Activated T-helper 2 cell treated with anti-CD3 and anti-CD28 coated beads, Interferon-gamma antibody, Interleukin-2, Interleukin-4, amounts not matched to agents 10 μg/mL and 5 μg/mL and 100 μg/mL, durations not matched to agents 14 hours and 24 hours and 36 hours (primary cell): ENCODE results near the gene LRRC61. TPM values are rescaled to one million over a fixed set of nuclear protein-coding genes. Genes with fewer than 3 reads are reported as not detected.

Experiments
- DNase-seq: peaks from one replicate; pipeline ENCODE4 v3.0.0; 2021; ENCODE audit warnings: low spot score
- H3K27ac Mint-ChIP-seq: one replicate; pipeline ENCODE4 v1.8.0; 2021; ENCODE audit warnings: mixed read lengths
- H3K27me3 Mint-ChIP-seq: one replicate; pipeline ENCODE4 v1.8.0; 2021; ENCODE audit warnings: low read depth, mixed read lengths
- H3K36me3 Mint-ChIP-seq: one replicate; pipeline ENCODE4 v1.8.0; 2021; ENCODE audit warnings: low read depth, mixed read lengths
- H3K4me1 Mint-ChIP-seq: one replicate; pipeline ENCODE4 v1.8.0; 2021; ENCODE audit warnings: low read depth, mixed read lengths
- H3K4me3 Mint-ChIP-seq: one replicate; pipeline ENCODE4 v1.8.0; 2021; ENCODE audit warnings: low read depth, mild to moderate bottlenecking, moderate library complexity, mixed read lengths
- H3K9me3 Mint-ChIP-seq: one replicate; pipeline ENCODE4 v1.8.0; 2021; ENCODE audit warnings: mixed read lengths
- intact Hi-C: fragments of 100-400 bp; cut with micrococcal nuclease; formaldehyde crosslinking; loops from one replicate; pipeline ENCODE4 v1.15.1; 2023
- total RNA-seq: library from RNA; stranded (reverse); gene quantifications from 2 replicates; pipeline ENCODE4 v1.2.3, GENCODE V29; 2022

LRRC61 gene
- total RNA-seq, 1 donor from 2014 or later, result 25.8 TPM

- Mint-ChIP-seq H3K9me3 (no peaks in the 10 kb centered on the region), H3K4me3 (no peak overlapping the region)
Measured at GRCh38 chr7:150339409-150339809, 16.3 kb downstream of the LRRC61 start.

DNA sequence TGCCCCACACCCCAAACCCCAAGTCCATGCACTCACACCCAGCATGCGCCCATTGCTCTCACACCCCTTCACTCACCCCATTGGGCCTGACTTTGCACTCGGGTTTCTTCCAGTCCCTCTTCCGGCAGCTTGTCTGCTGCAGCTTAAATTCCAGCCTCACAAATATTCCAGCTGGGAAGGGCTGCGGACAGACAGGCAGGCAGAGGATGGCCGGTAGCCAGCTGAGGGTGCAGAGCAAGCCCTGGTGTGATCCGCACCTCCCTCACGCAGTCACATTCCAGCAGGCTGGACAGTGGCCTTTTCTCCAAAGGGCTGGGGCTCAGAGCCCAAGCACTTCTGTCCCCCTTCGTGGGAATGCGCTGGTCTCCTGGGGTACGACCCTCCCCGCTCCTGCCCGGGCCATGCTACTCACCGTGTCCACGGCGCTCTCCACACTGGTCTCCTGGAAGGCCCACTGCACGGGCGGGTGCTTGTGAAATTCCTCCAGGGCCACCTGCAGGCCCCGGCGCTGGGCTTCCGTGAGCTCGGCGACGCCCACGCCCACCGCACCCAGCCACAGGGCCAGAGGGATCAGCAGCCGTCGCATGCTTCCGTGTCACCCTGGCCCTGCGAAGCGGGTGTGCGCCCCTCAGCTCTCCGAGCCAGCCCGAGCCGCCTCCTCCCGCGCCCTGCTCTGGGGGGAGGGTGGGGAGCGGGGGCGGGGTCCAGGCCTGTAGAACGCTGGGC, 17.0 kb downstream of the LRRC61 start:
- peaks cover 15% of the 10 kb centered on the region for H3K36me3 Mint-ChIP-seq
- intact Hi-C loops, result no loop called here

More at GRCh38 chr7:150339409-150339809, 16.3 kb downstream of the LRRC61 start:
- H3K27me3 Mint-ChIP-seq, result peaks cover 34% of the 10 kb centered on the region
- no peak for DNase-seq
- H3K27ac Mint-ChIP-seq, result no peak overlapping the region
- peaks cover 9% of the 10 kb centered on the region for H3K4me1 Mint-ChIP-seq
- intact Hi-C loops, result no loop called here
- peaks cover 15% of the 10 kb centered on the region for H3K36me3 Mint-ChIP-seq

GRCh38 chr7:150340875-150341262, 17.7 kb downstream of the LRRC61 start:
- no peaks in the 10 kb centered on the region for H3K9me3 Mint-ChIP-seq
- H3K27me3 Mint-ChIP-seq, result peaks cover 36% of the 10 kb centered on the region
- H3K4me1 Mint-ChIP-seq, result peaks cover 9% of the 10 kb centered on the region
- peaks cover 15% of the 10 kb centered on the region for H3K36me3 Mint-ChIP-seq
- intact Hi-C loops, result no loop called here
- H3K27ac Mint-ChIP-seq, result no peak overlapping the region
- no peak overlapping the region for H3K4me3 Mint-ChIP-seq
- DNase-seq, result no peak

More for the DNA sequence above, 17.0 kb downstream of the LRRC61 start:
- Mint-ChIP-seq H3K27ac (no peak overlapping the region), H3K4me3 (no peak overlapping the region), H3K27me3 (peaks cover 36% of the 10 kb centered on the region), H3K9me3 (no peaks in the 10 kb centered on the region), H3K4me1 (peaks cover 9% of the 10 kb centered on the region)
- no peak for DNase-seq

DNA sequence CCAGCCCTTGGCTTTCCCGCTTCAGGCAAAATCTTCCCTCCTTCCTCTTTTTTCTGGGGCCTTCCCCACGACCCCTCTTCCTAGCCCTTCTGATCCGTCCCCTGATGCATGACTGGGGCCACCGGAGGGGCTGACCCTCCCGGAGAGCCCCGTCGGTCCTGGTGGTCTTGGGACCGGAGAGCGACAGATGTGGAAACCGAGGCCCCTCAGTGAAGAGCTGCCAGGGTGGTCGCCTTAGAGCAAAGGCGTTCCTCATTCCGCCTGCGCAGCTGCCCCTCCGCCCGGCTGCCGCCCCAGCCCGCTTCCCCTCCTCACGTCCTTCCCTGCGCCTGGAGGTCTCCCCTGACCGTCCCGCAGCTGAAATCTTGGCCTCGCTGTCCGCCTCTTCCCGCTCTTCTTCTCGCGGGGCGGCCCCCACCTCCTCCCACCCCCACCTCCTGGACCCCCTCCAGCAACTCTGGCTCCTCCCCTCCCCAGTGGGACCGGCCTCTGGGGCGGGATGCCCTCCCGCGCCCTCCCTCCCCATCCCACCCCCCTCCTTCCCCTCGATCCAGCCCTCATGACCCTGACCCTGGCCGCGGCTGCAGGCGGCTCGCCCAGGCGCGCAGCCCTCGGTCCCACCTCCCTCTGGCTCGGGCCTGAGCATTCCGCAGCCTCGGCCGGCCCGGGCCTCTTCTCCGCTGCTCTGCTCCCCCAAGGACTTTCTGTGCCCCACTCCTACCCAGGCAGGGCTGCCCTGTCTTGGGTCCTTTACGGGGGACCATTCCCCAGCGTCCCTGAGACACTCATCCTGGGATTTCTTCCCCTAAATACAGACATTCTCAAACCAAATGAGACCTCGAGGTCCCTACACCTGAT, 18.3 kb downstream of the LRRC61 start, which contains the start of gene RARRES2:
RARRES2 (minus strand) TSS at position 367 of the 858 bp plus-strand sequence. CDS start 1,020 bp downstream, outside the sequence.
- Mint-ChIP-seq H3K27ac (no peak within 1 kb of the TSS), H3K27me3 (peaks cover 41% of the 10 kb centered on the region), H3K9me3 (no peaks in the 10 kb centered on the region), H3K4me3 (no peak within 1 kb of the TSS), H3K36me3 (peaks cover 12% of the 10 kb centered on the region), H3K4me1 (peaks cover 9% of the 10 kb centered on the region)
- intact Hi-C loops, result no loop called here
- no peak for DNase-seq

DNA sequence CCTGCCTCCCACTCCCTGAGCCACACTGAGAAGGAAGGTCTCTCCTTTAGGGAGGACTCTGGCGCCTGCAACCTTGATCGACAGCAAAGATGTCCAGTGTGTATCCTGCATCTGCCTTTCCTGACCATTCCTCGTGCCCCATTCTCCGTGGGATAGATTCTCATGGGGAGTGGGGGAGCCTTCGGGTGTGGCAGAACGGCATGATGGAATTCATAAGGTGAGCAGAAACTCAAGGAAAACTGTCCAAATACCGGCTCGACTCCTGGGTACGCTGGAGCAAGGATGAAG, 18.9 kb downstream of the LRRC61 start:
- DNase-seq, result no peak
- intact Hi-C loops, result no loop called here
- Mint-ChIP-seq H3K36me3 (peaks cover 12% of the 10 kb centered on the region), H3K27ac (no peak overlapping the region), H3K4me1 (peaks cover 9% of the 10 kb centered on the region), H3K4me3 (no peak overlapping the region), H3K27me3 (peaks cover 45% of the 10 kb centered on the region), H3K9me3 (no peaks in the 10 kb centered on the region)

GRCh38 chr7:150343225-150343624, 20.1 kb downstream of the LRRC61 start:
- no peak for DNase-seq
- no peaks in the 10 kb centered on the region for H3K9me3 Mint-ChIP-seq
- intact Hi-C loops, result no loop called here
- H3K4me1 Mint-ChIP-seq, result peaks cover 9% of the 10 kb centered on the region
- H3K36me3 Mint-ChIP-seq, result peaks cover 7% of the 10 kb centered on the region
- no peak overlapping the region for H3K27ac Mint-ChIP-seq
- H3K4me3 Mint-ChIP-seq, result no peak overlapping the region
- H3K27me3 Mint-ChIP-seq, result peaks cover 47% of the 10 kb centered on the region

GRCh38 chr7:150344299-150344698, 21.1 kb downstream of the LRRC61 start:
- Mint-ChIP-seq H3K27ac (no peak overlapping the region), H3K4me3 (no peak overlapping the region), H3K9me3 (no peaks in the 10 kb centered on the region), H3K36me3 (peaks cover 7% of the 10 kb centered on the region), H3K4me1 (peaks cover 7% of the 10 kb centered on the region), H3K27me3 (peaks cover 47% of the 10 kb centered on the region)
- no peak for DNase-seq
- intact Hi-C loops, result no loop called here

- Mint-ChIP-seq H3K27ac (no peak overlapping the region), H3K4me3 (no peak overlapping the region), H3K36me3 (peaks cover 7% of the 10 kb centered on the region), H3K27me3 (peaks cover 44% of the 10 kb centered on the region), H3K9me3 (no peaks in the 10 kb centered on the region), H3K4me1 (peaks cover 5% of the 10 kb centered on the region)
- DNase-seq, result no peak
- intact Hi-C loops, result no loop called here
Measured at GRCh38 chr7:150345012-150345411, 21.9 kb downstream of the LRRC61 start.

GRCh38 chr7:150346922-150347321, 23.8 kb downstream of the LRRC61 start:
- H3K9me3 Mint-ChIP-seq, result no peaks in the 10 kb centered on the region
- H3K27ac Mint-ChIP-seq, result no peak overlapping the region
- peaks cover 3% of the 10 kb centered on the region for H3K36me3 Mint-ChIP-seq
- H3K4me3 Mint-ChIP-seq, result no peak overlapping the region
- H3K4me1 Mint-ChIP-seq, result no peaks in the 10 kb centered on the region
- intact Hi-C loops, result no loop called here
- no peak for DNase-seq
- H3K27me3 Mint-ChIP-seq, result peaks cover 40% of the 10 kb centered on the region

DNA sequence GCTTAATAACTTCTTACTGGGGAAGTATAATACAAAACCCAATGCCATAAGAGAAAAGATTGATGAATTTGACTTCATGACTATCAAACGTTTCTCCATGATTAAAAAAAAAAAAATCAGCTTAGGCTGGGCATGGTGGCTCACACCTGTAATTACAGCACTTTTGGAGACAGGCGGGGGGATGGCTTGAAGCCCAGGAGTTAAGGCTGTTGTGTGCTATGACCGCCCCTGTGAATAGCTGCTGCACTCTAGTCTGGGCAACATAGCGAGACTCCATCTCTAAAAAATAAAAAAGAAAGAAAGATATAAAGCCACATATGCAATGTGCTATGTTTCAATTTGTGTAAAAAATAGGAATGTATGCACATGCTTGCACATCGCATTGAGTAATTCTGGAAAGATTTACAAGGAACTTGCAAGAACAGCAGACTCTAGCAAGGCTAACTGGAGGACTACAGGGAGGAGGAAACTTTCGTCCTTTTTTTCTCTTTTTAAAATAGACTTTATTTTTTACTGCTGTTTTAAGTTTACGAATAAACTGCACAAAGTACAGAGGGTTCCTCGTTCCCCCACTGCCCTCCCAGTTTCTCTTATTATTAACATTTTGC, 28.5 kb downstream of the LRRC61 start:
- Mint-ChIP-seq H3K4me1 (peaks cover 11% of the 10 kb centered on the region), H3K4me3 (no peak overlapping the region), H3K27ac (no peak overlapping the region), H3K27me3 (peaks cover 16% of the 10 kb centered on the region), H3K36me3 (no peaks in the 10 kb centered on the region), H3K9me3 (no peaks in the 10 kb centered on the region)
- intact Hi-C loops, result no loop called here
- no peak for DNase-seq

- H3K27ac Mint-ChIP-seq, result no peak overlapping the region
- peaks cover 33% of the 10 kb centered on the region for H3K4me1 Mint-ChIP-seq
- H3K27me3 Mint-ChIP-seq, result peaks cover 12% of the 10 kb centered on the region
- no peak overlapping the region for H3K4me3 Mint-ChIP-seq
- intact Hi-C loops, result loop anchor here (2.0 to 5.0 kb wide), 3 partner anchors 33 to 402 kb away; partner anchors contain the start of genes ACTR3C and LRRC61
- no peaks in the 10 kb centered on the region for H3K9me3 Mint-ChIP-seq
- H3K36me3 Mint-ChIP-seq, result no peaks in the 10 kb centered on the region
- no peak for DNase-seq
Measured at GRCh38 chr7:150355666-150356059, 32.5 kb downstream of the LRRC61 start.

DNA sequence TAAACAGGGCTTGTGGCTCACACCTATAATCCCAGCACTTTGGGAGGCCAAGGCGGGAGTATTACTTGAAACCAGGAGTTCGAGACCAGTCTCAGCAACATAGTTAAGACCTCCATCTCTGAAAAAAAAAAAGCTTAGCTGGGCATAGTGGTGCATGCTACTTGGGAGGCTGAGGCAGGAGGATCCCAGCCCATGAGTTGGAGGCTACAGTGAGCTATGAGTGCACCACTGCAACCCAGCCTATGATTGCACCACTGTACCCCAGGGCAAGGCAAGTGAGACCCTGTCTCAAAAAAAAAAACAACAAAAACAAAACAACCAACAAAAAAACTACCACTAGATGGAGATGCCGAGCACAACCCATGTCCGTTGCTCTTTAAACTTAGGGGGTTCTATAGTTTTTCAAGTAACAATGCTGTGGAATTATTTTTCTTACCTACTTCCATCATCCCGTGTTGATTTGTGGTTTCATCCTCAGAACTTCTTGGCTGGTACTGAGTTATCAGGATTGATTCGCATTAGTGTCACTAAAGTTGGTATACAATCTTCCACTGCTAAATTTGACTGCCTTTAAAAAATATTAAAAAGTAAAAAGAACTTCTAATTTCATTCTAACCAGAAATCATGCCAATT, 33.2 kb downstream of the LRRC61 start:
- Mint-ChIP-seq H3K4me1 (peaks cover 33% of the 10 kb centered on the region), H3K36me3 (no peaks in the 10 kb centered on the region), H3K27me3 (peaks cover 11% of the 10 kb centered on the region), H3K27ac (no peak overlapping the region), H3K9me3 (no peaks in the 10 kb centered on the region), H3K4me3 (no peak overlapping the region)
- intact Hi-C loops, result loop anchor here (2.0 to 5.0 kb wide), 3 partner anchors 34 to 401 kb away; partner anchors contain the start of genes ACTR3C and LRRC61
- no peak for DNase-seq
